Measurements from ENCODE around the gene PRKCE. TPM values are rescaled to one million over a fixed set of nuclear protein-coding genes. Genes with fewer than 3 reads are reported as not detected.

The PRKCE gene
- total RNA-seq, 1 donor, result 12.5 TPM

DNA sequence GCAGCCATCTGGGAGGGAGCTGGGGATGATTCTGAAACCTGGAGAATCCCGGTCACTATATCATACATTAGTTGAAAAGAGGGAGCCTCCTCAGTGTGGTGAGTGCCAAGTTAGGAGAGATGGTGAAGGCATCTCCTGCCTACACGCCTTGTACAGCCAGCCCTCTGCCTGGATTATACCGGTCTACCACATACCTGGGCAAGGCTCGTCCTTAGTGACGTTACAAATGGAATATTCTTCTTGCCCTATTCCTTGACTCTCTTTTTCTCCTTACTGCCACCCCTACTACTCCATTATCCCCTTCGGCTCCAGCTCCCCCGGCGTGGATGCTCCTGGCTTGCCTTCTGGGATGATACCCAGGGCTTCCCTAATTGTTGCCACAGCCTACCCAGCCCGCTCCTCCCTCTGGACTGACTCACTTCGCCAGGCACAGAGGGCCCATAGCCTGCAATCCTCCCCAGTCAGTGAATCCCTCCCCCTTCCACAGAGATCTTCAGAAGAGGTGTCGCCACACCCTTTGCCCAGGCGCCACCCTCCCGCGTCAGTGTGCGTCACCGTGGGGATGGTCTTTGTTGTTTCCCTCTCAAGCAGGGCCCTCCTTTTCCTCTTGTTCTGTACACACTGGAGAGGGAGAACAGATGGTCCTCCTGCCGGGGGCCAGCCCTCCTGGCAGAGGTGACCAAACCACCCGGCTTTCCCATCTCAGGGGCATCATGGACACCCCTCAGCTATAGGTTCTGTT is 530.5 kb downstream of the PRKCE start:
- DNase-seq (ENCODE audit: low read depth), result no peak

DNA sequence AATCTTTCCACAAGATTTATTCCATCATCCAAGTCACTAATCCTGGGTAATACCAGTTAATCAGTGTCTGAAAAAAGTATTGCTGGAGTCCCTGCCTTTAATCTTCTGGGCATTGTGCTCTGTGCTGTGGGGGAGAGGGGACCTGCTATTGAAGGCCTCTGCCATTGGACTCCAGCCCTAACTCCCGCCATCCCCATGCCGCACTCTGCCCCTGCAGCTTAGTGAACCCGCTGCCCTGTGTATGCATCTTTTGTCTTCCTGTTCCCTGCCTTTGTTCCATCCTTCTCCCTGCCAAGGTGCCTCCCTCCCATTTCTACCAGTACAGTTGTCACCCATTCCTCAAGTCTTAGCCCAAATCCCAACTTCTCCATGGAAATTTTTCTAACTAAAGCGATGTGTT is 532.0 kb downstream of the PRKCE start:
- no peak overlapping the region for H3K4me3 ChIP-seq (ENCODE audit: low read depth, low read length)
- TF ChIP-seq, protein P1, sequence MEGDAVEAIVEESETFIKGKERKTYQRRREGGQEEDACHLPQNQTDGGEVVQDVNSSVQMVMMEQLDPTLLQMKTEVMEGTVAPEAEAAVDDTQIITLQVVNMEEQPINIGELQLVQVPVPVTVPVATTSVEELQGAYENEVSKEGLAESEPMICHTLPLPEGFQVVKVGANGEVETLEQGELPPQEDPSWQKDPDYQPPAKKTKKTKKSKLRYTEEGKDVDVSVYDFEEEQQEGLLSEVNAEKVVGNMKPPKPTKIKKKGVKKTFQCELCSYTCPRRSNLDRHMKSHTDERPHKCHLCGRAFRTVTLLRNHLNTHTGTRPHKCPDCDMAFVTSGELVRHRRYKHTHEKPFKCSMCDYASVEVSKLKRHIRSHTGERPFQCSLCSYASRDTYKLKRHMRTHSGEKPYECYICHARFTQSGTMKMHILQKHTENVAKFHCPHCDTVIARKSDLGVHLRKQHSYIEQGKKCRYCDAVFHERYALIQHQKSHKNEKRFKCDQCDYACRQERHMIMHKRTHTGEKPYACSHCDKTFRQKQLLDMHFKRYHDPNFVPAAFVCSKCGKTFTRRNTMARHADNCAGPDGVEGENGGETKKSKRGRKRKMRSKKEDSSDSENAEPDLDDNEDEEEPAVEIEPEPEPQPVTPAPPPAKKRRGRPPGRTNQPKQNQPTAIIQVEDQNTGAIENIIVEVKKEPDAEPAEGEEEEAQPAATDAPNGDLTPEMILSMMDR (IDR thresholded peaks at IDR 0.05; ENCODE audit: insufficient read depth, low read length), result no peak
- no peak for DNase-seq (ENCODE audit: low read depth)

More for the DNA sequence above, 530.5 kb downstream of the PRKCE start:
- TF ChIP-seq, protein P1 (IDR thresholded peaks at IDR 0.05; ENCODE audit: insufficient read depth, low read length), result no peak
- H3K4me3 ChIP-seq (ENCODE audit: low read depth, low read length), result no peak overlapping the region

DNA sequence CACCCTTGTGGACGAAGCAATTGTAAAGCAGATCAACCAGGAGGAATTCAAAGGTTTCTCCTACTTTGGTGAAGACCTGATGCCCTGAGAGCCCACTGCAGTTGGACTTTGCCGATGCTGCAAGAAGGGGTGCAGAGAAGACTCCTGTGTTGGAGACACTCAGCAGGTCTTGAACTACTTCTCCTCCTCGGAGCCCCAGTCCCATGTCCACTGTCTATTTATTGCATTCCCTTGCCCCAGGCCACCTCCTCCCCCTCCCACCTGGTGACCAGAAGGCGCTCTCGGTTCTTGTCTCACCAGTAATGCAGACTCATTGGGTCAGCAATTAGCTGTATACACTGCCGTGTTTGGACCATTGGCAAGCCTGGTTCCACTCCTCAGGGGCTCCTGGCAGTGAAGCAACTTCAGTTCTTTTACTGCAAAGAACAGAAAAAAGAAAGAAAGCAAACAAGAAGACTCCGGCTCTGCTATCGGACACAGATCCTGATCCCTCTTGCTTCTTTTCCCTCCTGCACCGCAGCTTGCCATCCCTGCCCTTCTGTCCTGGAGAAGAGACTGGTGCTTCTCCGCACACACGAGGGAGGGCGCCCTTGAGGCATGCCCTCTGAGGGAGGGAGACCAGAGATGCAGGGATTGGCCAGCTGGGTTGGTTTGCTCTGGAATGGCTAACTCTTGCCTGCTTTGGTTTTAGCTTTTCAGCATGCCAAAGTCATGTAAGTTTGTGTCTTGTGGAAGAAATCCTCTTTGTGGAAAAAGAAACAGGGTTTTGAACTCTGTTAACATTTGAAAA is 533.5 kb downstream of the PRKCE start:
- TF ChIP-seq, protein P1 (IDR thresholded peaks at IDR 0.05; ENCODE audit: insufficient read depth, low read length), result no peak
- no peak for DNase-seq (ENCODE audit: low read depth)
- no peak overlapping the region for H3K4me3 ChIP-seq (ENCODE audit: low read depth, low read length)

DNA sequence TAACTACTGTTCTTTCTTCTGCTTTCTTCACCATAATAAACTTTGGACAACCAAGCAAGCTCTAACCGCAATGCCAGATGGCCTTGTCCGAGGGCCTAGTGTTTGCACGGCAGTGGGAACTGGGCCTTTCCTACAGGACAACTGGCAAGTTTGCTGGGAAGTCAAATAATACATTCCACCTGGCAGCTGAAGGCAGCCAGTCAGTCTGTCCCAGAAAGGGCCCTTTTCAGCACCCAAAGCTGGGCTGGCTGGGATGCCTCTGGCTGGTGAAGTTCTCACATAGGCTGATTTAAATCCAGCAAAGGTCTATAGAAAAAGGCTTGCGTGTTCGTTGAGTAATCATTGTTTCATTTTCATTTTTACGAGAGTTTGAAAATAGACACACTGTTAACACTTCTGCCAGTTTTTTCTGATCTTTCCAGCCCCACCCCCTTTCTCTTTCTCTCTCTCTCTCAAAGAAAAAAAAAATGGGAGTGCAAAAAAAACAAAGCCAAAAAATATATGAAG is 535.7 kb downstream of the PRKCE start:
- peak; percentile 87 for DNase-seq (ENCODE audit: low read depth)
- H3K4me3 ChIP-seq (ENCODE audit: low read depth, low read length), result peak overlapping the region; percentile 50
- TF ChIP-seq, protein P1 (IDR thresholded peaks at IDR 0.05; ENCODE audit: insufficient read depth, low read length), result no peak

DNA sequence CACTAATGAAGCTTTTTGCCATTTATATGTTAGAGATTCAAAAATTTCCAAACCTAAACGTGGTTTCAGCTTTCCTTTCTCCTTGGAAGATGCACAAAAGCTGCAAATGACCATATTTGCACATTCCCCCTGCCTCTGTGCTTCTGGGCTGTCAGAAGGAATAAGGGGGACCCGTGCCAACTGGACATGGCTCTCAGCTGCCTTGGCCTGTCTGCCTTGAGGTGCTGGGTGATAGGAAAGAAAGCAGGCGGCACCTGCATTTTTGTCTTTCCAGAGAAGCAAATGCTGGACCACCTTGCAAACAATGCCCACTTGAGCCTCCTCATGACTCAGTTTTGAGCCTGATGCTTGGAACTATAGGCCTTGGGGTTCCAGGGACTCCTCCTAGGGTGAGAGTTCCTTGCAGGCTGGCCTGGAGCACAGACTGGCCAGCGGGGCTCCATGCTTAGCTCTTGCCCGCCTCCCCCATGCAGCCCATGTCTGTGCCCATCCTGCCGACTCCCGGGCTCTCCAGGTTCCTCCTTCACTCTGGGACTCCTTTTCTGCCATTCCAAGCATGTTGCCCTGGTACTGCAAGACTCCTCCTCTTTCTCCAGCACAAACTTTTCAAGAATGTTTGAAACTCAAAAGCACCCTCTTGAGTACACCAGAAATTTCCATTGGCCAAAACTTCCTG is 536.7 kb downstream of the PRKCE start:
- no peak overlapping the region for H3K4me3 ChIP-seq (ENCODE audit: low read depth, low read length)
- TF ChIP-seq, protein P1 (IDR thresholded peaks at IDR 0.05; ENCODE audit: insufficient read depth, low read length), result no peak
- peak; percentile 12 for DNase-seq (ENCODE audit: low read depth)

DNA sequence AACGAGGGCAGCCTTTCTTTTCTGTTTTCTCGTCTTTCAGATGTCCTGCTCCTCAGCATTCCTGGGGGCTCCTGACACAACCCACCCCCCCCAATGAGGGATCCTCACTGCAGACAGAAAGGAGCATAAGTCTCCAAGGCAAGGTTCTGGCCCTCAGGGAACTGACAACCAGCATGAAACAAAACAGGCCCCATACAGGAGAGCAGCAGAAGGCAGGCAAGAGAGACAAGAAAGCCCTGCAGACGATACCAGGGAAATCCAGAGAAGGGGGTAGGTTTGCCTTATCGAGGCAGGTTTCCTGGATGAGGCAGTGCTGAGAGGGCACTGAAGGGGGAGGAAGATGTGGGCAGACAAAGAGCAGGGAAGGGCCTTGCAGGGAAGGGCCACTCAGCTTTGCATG is 541.9 kb downstream of the PRKCE start:
- H3K4me3 ChIP-seq (ENCODE audit: low read depth, low read length), result no peak overlapping the region
- no peak for DNase-seq (ENCODE audit: low read depth)
- TF ChIP-seq, protein P1 (IDR thresholded peaks at IDR 0.05; ENCODE audit: insufficient read depth, low read length), result no peak

All from fibroblast of the aortic adventitia (primary cell).